Measurements from ENCODE around the gene NPAS3. TPM values are rescaled to one million over a fixed set of nuclear protein-coding genes. Genes with fewer than 3 reads are reported as not detected.

Gene NPAS3
- total and polyA plus RNA-seq, 10 donors: 0.13 to 9.5 (median 2.9) TPM

GRCh38 chr14:33576014-33576413, 637.3 kb downstream of the NPAS3 start:
- H3K36me3 ChIP-seq: no peaks in the 10 kb centered on the region
- no peaks in the 10 kb centered on the region for H3K9me3 ChIP-seq
- 82 to 92% (median 87%) methylated on average over 7 of the region's 7 CpGs for WGBS, 5 donors
- TF ChIP-seq CTCF (IDR thresholded peaks at IDR 0.05 in 8 of 11, conservative IDR thresholded peaks at IDR 0.05 in 3 of 11): no peak
- TF ChIP-seq POLR2AphosphoS5 (IDR thresholded peaks at IDR 0.05): no peak
- TF ChIP-seq POLR2A (IDR thresholded peaks at IDR 0.05): no peak
- no peaks in the 10 kb centered on the region for H3K4me1 ChIP-seq
- intact Hi-C loops (cut with DNase I; ENCODE audit: low total_unique reads): no loop called here
- H3K4me3 ChIP-seq: no peak overlapping the region
- no peaks in the 10 kb centered on the region for H3K27me3 ChIP-seq (replicated peaks in 1 of 7)
- no peak overlapping the region for H3K27ac ChIP-seq
- DNase-seq: no peak

- intact Hi-C loops (cut with DNase I; ENCODE audit: low total_unique reads): no loop called here
- no peaks in the 10 kb centered on the region for H3K36me3 ChIP-seq
- no peak overlapping the region for H3K27ac ChIP-seq
- TF ChIP-seq POLR2A (IDR thresholded peaks at IDR 0.05) (no peak), POLR2AphosphoS5 (IDR thresholded peaks at IDR 0.05) (no peak), CTCF (IDR thresholded peaks at IDR 0.05 in 8 of 11, conservative IDR thresholded peaks at IDR 0.05 in 3 of 11) (no peak)
- H3K4me3 ChIP-seq: no peak overlapping the region
- DNase-seq: no peak
- no peaks in the 10 kb centered on the region for H3K27me3 ChIP-seq (replicated peaks in 1 of 7)
- H3K4me1 ChIP-seq: no peaks in the 10 kb centered on the region
- no peaks in the 10 kb centered on the region for H3K9me3 ChIP-seq
- WGBS, 5 donors: 87 to 98% (median 90%) methylated on average over 3 of the region's 3 CpGs
These were observed 640.0 kb downstream of the NPAS3 start for GRCh38 chr14:33578461-33579216.

- H3K27me3 ChIP-seq (replicated peaks in 1 of 7): no peaks in the 10 kb centered on the region
- H3K4me1 ChIP-seq: no peaks in the 10 kb centered on the region
- intact Hi-C loops (cut with DNase I; ENCODE audit: low total_unique reads): no loop called here
- no peak overlapping the region for H3K4me3 ChIP-seq
- no peaks in the 10 kb centered on the region for H3K36me3 ChIP-seq
- 78 to 89% (median 82%) methylated on average over 9 of the region's 9 CpGs for WGBS, 5 donors
- no peaks in the 10 kb centered on the region for H3K9me3 ChIP-seq
- DNase-seq: no peak
- TF ChIP-seq POLR2AphosphoS5 (IDR thresholded peaks at IDR 0.05) (no peak), POLR2A (IDR thresholded peaks at IDR 0.05) (no peak), CTCF (IDR thresholded peaks at IDR 0.05 in 8 of 11, conservative IDR thresholded peaks at IDR 0.05 in 3 of 11) (no peak)
- no peak overlapping the region for H3K27ac ChIP-seq
These were observed 641.6 kb downstream of the NPAS3 start for GRCh38 chr14:33580231-33580749.

- Histone ChIP-seq H3K4me3 (no peak overlapping the region), H3K36me3 (no peaks in the 10 kb centered on the region), H3K4me1 (no peaks in the 10 kb centered on the region), H3K27ac (no peak overlapping the region), H3K9me3 (no peaks in the 10 kb centered on the region), H3K27me3 (replicated peaks in 1 of 7) (no peaks in the 10 kb centered on the region)
- 94 to 98% (median 95%) methylated on average over 2 of the region's 2 CpGs for WGBS, 5 donors
- intact Hi-C loops (cut with DNase I; ENCODE audit: low total_unique reads): no loop called here
- no peak for DNase-seq
- TF ChIP-seq POLR2AphosphoS5 (IDR thresholded peaks at IDR 0.05) (no peak), CTCF (IDR thresholded peaks at IDR 0.05 in 8 of 11, conservative IDR thresholded peaks at IDR 0.05 in 3 of 11) (no peak), POLR2A (IDR thresholded peaks at IDR 0.05) (no peak)
These were observed 642.2 kb downstream of the NPAS3 start for GRCh38 chr14:33580841-33581240.
